Measurements from ENCODE around the gene L1TD1.
"Not testable (repeated sequence)": the region's sequence is repeated elsewhere in the genome, so short reads cannot be mapped to it uniquely, and the experiment has no call there.

Gene L1TD1

DNA sequence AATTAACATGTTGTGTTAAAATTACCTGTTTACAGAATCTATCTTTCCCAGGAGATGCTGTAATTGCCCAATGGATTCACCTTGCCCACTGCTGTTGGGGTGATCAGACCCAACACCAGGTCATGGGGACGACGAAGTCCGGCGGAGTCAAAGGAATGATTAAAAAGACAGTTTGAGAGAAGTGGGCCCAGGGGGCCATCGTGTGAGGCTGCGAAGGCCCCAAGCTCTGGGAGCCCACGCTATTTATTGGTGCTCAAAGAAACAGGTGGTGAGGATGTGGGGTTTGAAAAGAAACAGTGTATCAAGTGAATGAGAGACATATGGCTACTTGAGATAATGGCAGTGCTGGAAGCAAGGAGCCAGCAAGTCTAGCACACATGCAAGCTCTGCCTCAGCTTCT is 16.3 kb upstream of the L1TD1 start:
- TF ChIP-seq, protein P1, sequence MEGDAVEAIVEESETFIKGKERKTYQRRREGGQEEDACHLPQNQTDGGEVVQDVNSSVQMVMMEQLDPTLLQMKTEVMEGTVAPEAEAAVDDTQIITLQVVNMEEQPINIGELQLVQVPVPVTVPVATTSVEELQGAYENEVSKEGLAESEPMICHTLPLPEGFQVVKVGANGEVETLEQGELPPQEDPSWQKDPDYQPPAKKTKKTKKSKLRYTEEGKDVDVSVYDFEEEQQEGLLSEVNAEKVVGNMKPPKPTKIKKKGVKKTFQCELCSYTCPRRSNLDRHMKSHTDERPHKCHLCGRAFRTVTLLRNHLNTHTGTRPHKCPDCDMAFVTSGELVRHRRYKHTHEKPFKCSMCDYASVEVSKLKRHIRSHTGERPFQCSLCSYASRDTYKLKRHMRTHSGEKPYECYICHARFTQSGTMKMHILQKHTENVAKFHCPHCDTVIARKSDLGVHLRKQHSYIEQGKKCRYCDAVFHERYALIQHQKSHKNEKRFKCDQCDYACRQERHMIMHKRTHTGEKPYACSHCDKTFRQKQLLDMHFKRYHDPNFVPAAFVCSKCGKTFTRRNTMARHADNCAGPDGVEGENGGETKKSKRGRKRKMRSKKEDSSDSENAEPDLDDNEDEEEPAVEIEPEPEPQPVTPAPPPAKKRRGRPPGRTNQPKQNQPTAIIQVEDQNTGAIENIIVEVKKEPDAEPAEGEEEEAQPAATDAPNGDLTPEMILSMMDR (conservative IDR thresholded peaks at IDR 0.05; ENCODE audit: low read length): no peak
- no peak for DNase-seq (ENCODE audit: low read depth)
- no peak overlapping the region for H3K4me3 ChIP-seq (ENCODE audit: low read length)

DNA sequence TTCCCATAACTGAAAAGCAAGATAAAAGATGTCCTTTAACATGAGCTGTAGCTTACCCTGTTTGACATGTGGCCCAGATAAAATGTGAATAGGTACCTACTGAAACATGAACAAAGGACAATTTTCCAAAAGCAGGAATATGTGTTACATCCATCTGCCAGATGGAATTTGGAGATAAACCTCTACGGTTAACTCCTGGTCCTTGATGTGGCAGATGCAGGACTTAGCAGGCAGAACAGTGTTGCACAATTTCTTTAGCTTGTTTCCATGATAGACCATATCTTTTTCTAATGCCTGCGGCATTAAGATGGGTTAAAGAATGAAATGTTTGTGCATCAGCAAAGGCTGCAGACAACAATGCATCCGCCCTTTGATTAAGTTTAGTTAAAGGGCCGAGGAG is 14.6 kb upstream of the L1TD1 start:
- not testable (repeated sequence) for DNase-seq (ENCODE audit: low read depth); H3K4me3 ChIP-seq (ENCODE audit: low read length)

DNA sequence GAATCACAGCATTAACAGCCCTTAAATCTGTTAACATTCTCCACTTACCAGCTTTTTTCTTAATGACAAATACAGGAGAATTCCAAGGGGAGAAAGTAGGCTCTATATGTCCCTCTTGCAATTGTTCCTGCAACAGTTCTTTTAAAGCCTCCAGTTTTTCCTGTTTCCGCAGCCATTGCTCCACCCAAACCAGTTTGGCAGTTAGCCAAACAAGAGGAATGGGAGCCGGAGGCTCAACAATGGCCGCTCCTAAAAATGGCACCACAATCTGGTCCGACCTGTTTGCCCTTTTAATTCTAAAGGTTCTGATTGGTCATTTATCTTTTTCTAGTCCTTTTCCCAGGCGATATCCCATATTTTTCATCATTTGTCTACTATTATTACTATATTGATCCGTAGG is 14.0 kb upstream of the L1TD1 start:
- DNase-seq (ENCODE audit: low read depth): no peak
- H3K4me3 ChIP-seq (ENCODE audit: low read length): no peak overlapping the region
- TF ChIP-seq, protein P1 (conservative IDR thresholded peaks at IDR 0.05; ENCODE audit: low read length): no peak

DNA sequence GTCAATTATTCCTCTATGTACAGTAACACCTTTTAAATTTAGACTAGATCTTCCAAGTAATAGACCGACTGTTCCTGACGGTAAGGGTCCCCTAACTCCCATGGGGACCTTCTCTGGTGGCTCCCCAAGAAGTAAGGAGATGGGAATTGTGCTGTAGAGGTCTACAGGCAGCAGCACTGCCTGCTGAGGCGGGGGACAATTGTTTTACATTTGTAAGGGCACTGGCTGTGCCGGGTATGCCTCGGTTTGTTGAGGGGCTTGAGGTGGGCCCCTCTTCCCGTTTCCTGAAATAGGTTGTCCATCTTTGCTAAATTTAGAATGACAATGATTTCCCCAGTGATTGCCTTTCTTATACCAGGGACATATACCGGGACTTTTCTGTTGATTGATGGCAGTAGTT is 13.1 kb upstream of the L1TD1 start:
- DNase-seq (ENCODE audit: low read depth): no peak
- TF ChIP-seq, protein P1 (conservative IDR thresholded peaks at IDR 0.05; ENCODE audit: low read length): no peak
- no peak overlapping the region for H3K4me3 ChIP-seq (ENCODE audit: low read length)

DNA sequence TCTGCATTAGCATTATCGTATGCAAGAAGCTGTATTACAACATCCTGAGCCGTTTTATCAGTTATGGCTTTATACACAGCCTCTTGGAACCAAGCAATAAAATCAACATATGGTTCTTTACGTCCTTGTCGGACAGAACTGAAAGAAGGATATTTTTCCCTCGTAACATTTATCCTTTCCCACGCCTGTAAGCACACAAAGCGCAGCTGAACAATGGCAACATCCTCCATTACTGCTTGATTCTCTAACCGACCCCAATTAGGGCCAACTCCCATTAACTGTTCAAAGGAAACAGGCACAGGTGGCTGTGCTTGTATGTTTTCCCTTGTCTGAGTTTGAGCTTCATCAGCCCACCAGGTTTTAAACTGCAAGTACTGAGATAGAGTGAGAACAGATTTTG is 12.5 kb upstream of the L1TD1 start:
- not testable (repeated sequence) for DNase-seq (ENCODE audit: low read depth); H3K4me3 ChIP-seq (ENCODE audit: low read length)

DNA sequence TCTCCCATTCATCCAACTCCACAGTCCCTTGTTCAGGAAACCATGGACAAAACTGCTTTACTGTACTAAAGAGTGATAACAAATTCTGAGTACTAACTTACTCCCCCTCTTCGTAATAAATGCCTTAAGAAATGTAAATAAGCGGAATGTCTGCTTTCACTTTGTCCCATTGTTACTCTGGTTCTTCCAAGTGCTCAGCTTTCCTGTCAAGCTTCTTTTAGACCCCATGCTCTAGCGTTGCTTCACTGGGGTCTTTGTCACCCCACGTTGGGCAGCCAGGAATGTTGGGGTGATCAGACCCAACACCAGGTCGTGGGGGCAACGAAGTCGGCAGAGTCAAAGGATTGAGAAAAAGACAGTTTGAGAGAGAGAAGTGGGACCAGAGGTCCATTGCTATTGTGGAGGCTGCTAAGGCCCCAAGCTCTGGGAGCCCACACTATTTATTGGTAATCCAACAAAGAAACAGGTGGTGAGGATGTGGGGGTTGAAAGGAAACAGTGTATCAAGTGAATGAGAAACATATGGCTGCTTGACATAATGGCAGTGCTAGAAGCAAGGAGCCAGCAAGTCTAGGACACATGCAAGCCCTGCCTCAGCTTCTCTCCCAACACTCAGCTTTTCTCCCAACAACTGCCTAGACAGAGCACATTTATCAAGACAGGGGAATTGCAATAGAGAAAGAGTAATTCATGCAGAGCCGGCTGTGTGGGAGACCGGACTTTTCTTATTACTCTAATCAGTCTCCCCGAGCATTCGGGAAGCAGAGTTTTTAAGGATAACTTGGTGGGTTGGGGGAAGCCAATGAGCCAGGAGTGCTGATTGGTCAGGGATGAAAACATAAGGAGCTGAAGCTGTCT is 11.3 kb upstream of the L1TD1 start:
- H3K4me3 ChIP-seq (ENCODE audit: low read length); DNase-seq (ENCODE audit: low read depth): not testable (repeated sequence)

DNA sequence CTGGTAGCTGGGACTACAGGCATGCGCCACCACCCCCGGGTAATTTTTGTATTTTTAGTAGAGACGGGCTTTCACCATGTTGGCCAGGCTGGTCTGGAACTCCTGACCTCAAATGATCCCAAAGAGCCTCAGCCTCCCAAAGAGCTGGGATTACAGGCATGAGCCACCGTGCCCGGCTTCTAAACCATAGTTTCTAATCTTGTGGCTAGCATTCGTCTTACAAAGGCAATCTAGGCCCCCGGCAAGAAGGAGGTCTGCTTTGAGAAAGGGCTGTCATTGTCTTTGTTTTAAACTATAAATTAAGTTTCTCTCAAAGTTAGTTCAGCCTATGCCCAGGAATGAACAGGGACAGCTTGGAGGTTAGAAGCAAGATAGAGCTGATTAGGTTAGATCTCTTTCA is 10.3 kb upstream of the L1TD1 start:
- TF ChIP-seq, protein P1 (conservative IDR thresholded peaks at IDR 0.05; ENCODE audit: low read length): no peak
- no peak overlapping the region for H3K4me3 ChIP-seq (ENCODE audit: low read length)
- DNase-seq (ENCODE audit: low read depth): no peak

DNA sequence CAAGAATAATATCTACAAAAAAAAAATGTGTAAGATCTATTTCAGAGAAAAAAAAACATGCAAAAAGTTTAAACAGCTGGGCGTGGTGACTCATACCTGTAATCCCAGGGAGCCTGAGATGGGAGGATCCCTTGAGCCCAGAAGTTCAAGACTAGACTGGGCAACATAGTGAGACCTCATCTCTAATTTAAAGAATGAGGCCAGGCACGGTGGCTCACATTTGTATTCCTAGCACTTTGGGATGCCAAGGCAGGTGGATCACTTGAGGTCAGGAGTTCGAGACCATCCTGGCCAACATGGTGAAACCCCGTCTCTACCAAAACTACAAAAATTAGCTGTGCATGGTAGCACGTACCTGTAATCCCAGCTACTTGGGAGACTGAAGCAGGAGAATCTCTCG is 9.4 kb upstream of the L1TD1 start:
- not testable (repeated sequence) for DNase-seq (ENCODE audit: low read depth)

DNA sequence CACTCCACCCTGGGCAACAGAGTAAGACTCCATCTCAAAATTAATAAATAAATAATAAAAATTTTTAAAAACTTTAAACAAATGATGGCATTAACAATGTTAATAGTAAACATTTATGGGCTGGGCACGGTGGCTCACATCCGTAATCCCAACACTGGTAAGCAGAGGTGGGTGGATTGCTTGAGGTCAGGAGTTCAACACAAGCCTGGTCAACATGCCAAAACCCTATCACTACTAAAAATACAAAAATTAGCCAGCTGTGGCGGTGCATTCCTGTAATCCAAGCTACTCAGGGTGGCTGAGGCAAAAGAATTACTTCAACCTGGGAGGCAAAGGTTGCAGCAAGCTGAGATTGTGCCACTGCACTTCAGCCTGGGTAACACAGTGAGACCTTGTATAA is 9.0 kb upstream of the L1TD1 start:
- DNase-seq (ENCODE audit: low read depth): no peak
- TF ChIP-seq, protein P1 (conservative IDR thresholded peaks at IDR 0.05; ENCODE audit: low read length): no peak
- H3K4me3 ChIP-seq (ENCODE audit: low read length): no peak overlapping the region

More for the DNA sequence above, 9.4 kb upstream of the L1TD1 start:
- not testable (repeated sequence) for H3K4me3 ChIP-seq (ENCODE audit: low read length)

Data from AG10803 (cell line).